OCI-LY1 (cell line): ENCODE measurements around the gene NFAT5.

Source experiments
- CTCF ChIP-seq: fragments of 200-600 bp; sonication (generic), shearing (Covaris generic); IDR thresholded peaks from 2 replicates; pipeline ENCODE4 v1.5.1; 2017; ENCODE audit warnings: mild to moderate bottlenecking, antibody characterized with exemption, low read length, moderate library complexity, mixed read lengths
- EZH2 ChIP-seq: fragments of 200-600 bp; sonication (generic), shearing (Covaris generic); IDR thresholded peaks from 2 replicates; pipeline ENCODE4 v1.8.0; 2017; ENCODE audit warnings: borderline replicate concordance, mixed run types, mild to moderate bottlenecking, antibody characterized with exemption, low read length, moderate library complexity, mixed read lengths

GRCh38 chr16:69566240-69566980, 644 bp downstream of the NFAT5 start:
- TF ChIP-seq CTCF (no peak), EZH2 (no peak)
